CD4-positive, alpha-beta T cell (primary cell): Measurements from ENCODE around the gene SSH2. TPM values are rescaled to one million over a fixed set of nuclear protein-coding genes. Genes with fewer than 3 reads are reported as not detected.
A peak's percentile ranks its signal among the peaks of the same experiment; 100 is the strongest.

Experiments
- ATAC-seq: fragments of 200-7000 bp; cut with Tn5 transposase; one replicate; pipeline ENCODE4 v1.10.0; 2022; ENCODE audit warnings: mild to moderate bottlenecking; ENCODE audit not compliant: poor library complexity
- CTCF ChIA-PET: fragments of 350-600 bp; sonication (Branson Sonifier 250); formaldehyde crosslinking; loops from one replicate; lab custom pipeline; 2021; ENCODE audit warnings: antibody characterized with exemption, inconsistent platforms; lab: Charles Lee
- POLR2A ChIA-PET: fragments of 350-600 bp; sonication (Branson Sonifier 250); formaldehyde crosslinking; loops from one replicate; lab custom pipeline; 2021; ENCODE audit warnings: antibody characterized with exemption, inconsistent platforms; lab: Charles Lee
- DNase-seq, 14 experiments: peaks; one replicate each; pipeline ENCODE4 v3.0.0-alpha.2; 2013 to 2020; ENCODE audit warnings: mixed read lengths in 2 of 14
- H3K27ac ChIP-seq, 2 donors: one replicate each; pipeline versions ENCODE4 v1.5.1 to v1.7.0; 2013; ENCODE audit warnings: low read length in 2 of 2, low read depth in 1 of 2, mild to moderate bottlenecking in 1 of 2
- H3K27me3 ChIP-seq, 2 experiments: 1 replicate in 1 of 2; 2 replicates in 1 of 2; pipeline versions ENCODE4 v1.6.1 to v1.7.0; 2013; ENCODE audit warnings: low read length in 2 of 2, control low read depth in 1 of 2, mild to moderate bottlenecking in 1 of 2, moderate library complexity in 1 of 2; ENCODE audit not compliant: insufficient read depth in 2 of 2, control insufficient read depth in 1 of 2
- H3K36me3 ChIP-seq: one replicate; pipeline ENCODE4 v1.6.1; 2013; ENCODE audit warnings: low read length, control low read depth; ENCODE audit not compliant: insufficient read depth
- H3K4me1 ChIP-seq: one replicate; pipeline ENCODE4 v1.6.1; 2013; ENCODE audit warnings: low read length, control low read depth; ENCODE audit not compliant: insufficient read depth
- H3K4me3 ChIP-seq: one replicate; pipeline ENCODE4 v1.5.1; 2013; ENCODE audit warnings: mild to moderate bottlenecking, low read length, moderate library complexity
- H3K9me3 ChIP-seq, 2 experiments: 1 replicate in 1 of 2; 2 replicates in 1 of 2; pipeline versions ENCODE4 v1.6.1 to v1.7.0; 2013; ENCODE audit warnings: low read length in 2 of 2, mild to moderate bottlenecking in 2 of 2, control low read depth in 1 of 2, moderate library complexity in 1 of 2; ENCODE audit not compliant: control insufficient read depth in 1 of 2, insufficient read depth in 1 of 2
- H3K27ac Mint-ChIP-seq: one replicate; pipeline ENCODE4 v1.8.0; 2020; ENCODE audit warnings: mixed read lengths
- H3K27me3 Mint-ChIP-seq: one replicate; pipeline ENCODE4 v1.8.0; 2021; ENCODE audit warnings: mixed read lengths
- H3K36me3 Mint-ChIP-seq: one replicate; pipeline ENCODE4 v1.8.0; 2021; ENCODE audit warnings: low read depth, mixed read lengths
- H3K4me1 Mint-ChIP-seq: one replicate; pipeline ENCODE4 v1.8.0; 2021; ENCODE audit warnings: low read depth, mixed read lengths
- H3K4me3 Mint-ChIP-seq: one replicate; pipeline ENCODE4 v1.8.0; 2020; ENCODE audit warnings: mild to moderate bottlenecking, mixed read lengths
- H3K9me3 Mint-ChIP-seq: one replicate; pipeline ENCODE4 v1.8.0; 2020; ENCODE audit warnings: mixed read lengths
- CTCF ChIP-seq: fragments of 200-600 bp; IDR thresholded peaks from one replicate; pipeline ENCODE4 v1.8.0; 2022; ENCODE audit warnings: antibody characterized with exemption, mild to moderate bottlenecking
- intact Hi-C, 2 experiments: fragments of 100-400 bp; cut with DNase I in 1 of 2; cut with micrococcal nuclease in 1 of 2; formaldehyde crosslinking; loops; one replicate each; pipeline versions ENCODE4 v1.15.1 to v1.9.0; 2023 to 2025; cut with DNase I, micrococcal nuclease
- total RNA-seq, 174 experiments: library from RNA in 2 of 174; stranded (reverse) in 2 of 174; gene quantifications; one replicate each; pipeline ENCODE4 v1.2.3 and lab custom pipeline; 2021 to 2026

SSH2 gene
- total RNA-seq, 2 experiments from 2014 or later, result 73.4 to 81.5 TPM

GRCh38 chr17:29590411-29591145 lies 339.4 kb downstream of the SSH2 start:
- ATAC-seq (no peak), DNase-seq (peak in 3 of 14 experiments; percentile 22 to 60 (median 50))
- Histone ChIP-seq H3K9me3 (no peaks in the 10 kb centered on the region), H3K36me3 (no peaks in the 10 kb centered on the region), H3K27ac (peak overlapping the region in 1 of 2 donors; percentile 64), H3K4me3 (peak overlapping the region; percentile 67), H3K4me1 (peaks cover 79% of the 10 kb centered on the region), H3K27me3 (no peaks in the 10 kb centered on the region)
- Mint-ChIP-seq H3K4me1 (peaks cover 63% of the 10 kb centered on the region), H3K9me3 (no peaks in the 10 kb centered on the region), H3K36me3 (peaks cover 4% of the 10 kb centered on the region), H3K27me3 (no peaks in the 10 kb centered on the region), H3K27ac (peak overlapping the region; percentile 86), H3K4me3 (peak overlapping the region; percentile 92)
- CTCF ChIA-PET, result interaction anchor here (1.7 to 4.9 kb wide), 5 partner anchors 10 to 49 kb away, joined by 8 to 96 read pairs (median 19); partner anchors contain the start of genes ABHD15 and TP53I13
- no peak for TF ChIP-seq CTCF
- intact Hi-C loops, result loop anchor here in 1 of 2 experiments (1.0 kb wide), 1 partner anchor 10 kb away; no protein-coding TSS in a partner anchor
- POLR2A ChIA-PET, result interaction anchor here (1.8 to 3.2 kb wide), 4 partner anchors 10 to 27 kb away, joined by 8 to 29 read pairs (median 21); partner anchors contain the start of gene ABHD15

- Histone ChIP-seq H3K4me3 (peak within 1 kb of the TSS; percentile 84), H3K4me1 (peaks cover 84% of the 10 kb centered on the region), H3K9me3 (no peaks in the 10 kb centered on the region), H3K36me3 (no peaks in the 10 kb centered on the region), H3K27me3 (no peaks in the 10 kb centered on the region), H3K27ac (peak within 1 kb of the TSS; percentile 60 to 64)
- Mint-ChIP-seq H3K36me3 (peaks cover 4% of the 10 kb centered on the region), H3K27me3 (no peaks in the 10 kb centered on the region), H3K27ac (peak within 1 kb of the TSS; percentile 86), H3K9me3 (no peaks in the 10 kb centered on the region), H3K4me1 (peaks cover 71% of the 10 kb centered on the region), H3K4me3 (peak within 1 kb of the TSS; percentile 98)
- ChIA-PET CTCF (interaction anchor here (4.9 kb wide), 1 partner anchor 26 kb away, joined by 96 read pairs; no protein-coding TSS in a partner anchor), POLR2A (interaction anchor here (1.8 to 4.4 kb wide), 4 partner anchors 17 to 28 kb away, joined by 6 to 40 read pairs (median 18); no protein-coding TSS in a partner anchor)
- peak; percentile 83 for ATAC-seq
- intact Hi-C loops, result loop anchor here (1.0 to 10.0 kb wide), 8 partner anchors 9 to 845 kb away; partner anchors contain the start of genes PHF12 (in 1 of the 2), SSH2 (in 1 of the 2), TP53I13 (in 1 of the 2) and TRAF4 (in 1 of the 2)
- TF ChIP-seq CTCF, result no peak
- DNase-seq, result peak; percentile 65 to 94 (median 81)
Measured at GRCh38 chr17:29589524-29590410, 340.3 kb downstream of the SSH2 start, which contains the start of gene GIT1. Gene GIT1 (minus strand): TSS chr17:29589648. CDS start chr17:29589378, 270 bp downstream.
